LNCAP (cell line): Measurements from ENCODE around the gene SLC66A2.

Experiments
- TF ChIP-seq, protein P1 (sequence below): fragments of 450-650 bp; IDR thresholded peaks from 2 replicates; pipeline ENCODE4 v1.5.1; 2017; ENCODE audit warnings: mild to moderate bottlenecking

SLC66A2 gene

DNA sequence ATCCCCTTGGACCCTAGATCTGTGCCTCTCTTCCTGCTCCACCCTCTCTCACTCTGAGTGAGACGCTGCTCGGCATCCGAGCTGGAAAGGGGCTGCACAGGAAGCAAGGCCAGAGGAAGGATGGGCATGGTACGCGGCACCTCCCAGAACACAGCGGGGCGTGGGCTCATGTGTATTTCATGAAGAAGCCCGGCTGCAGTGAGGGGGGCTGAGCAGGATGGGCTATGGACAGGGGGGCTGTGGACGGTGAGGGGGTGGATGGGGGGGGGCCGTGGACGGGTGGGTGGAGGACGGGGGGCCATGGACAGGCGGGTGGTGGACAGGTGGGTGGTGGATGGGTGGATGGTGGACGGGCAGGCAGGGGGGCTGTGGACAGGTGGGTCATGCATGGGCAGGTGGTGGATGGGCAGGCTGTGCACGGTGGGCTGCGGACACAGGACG lies 28.5 kb downstream of the SLC66A2 start:
- TF ChIP-seq, protein P1, sequence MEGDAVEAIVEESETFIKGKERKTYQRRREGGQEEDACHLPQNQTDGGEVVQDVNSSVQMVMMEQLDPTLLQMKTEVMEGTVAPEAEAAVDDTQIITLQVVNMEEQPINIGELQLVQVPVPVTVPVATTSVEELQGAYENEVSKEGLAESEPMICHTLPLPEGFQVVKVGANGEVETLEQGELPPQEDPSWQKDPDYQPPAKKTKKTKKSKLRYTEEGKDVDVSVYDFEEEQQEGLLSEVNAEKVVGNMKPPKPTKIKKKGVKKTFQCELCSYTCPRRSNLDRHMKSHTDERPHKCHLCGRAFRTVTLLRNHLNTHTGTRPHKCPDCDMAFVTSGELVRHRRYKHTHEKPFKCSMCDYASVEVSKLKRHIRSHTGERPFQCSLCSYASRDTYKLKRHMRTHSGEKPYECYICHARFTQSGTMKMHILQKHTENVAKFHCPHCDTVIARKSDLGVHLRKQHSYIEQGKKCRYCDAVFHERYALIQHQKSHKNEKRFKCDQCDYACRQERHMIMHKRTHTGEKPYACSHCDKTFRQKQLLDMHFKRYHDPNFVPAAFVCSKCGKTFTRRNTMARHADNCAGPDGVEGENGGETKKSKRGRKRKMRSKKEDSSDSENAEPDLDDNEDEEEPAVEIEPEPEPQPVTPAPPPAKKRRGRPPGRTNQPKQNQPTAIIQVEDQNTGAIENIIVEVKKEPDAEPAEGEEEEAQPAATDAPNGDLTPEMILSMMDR = no peak

DNA sequence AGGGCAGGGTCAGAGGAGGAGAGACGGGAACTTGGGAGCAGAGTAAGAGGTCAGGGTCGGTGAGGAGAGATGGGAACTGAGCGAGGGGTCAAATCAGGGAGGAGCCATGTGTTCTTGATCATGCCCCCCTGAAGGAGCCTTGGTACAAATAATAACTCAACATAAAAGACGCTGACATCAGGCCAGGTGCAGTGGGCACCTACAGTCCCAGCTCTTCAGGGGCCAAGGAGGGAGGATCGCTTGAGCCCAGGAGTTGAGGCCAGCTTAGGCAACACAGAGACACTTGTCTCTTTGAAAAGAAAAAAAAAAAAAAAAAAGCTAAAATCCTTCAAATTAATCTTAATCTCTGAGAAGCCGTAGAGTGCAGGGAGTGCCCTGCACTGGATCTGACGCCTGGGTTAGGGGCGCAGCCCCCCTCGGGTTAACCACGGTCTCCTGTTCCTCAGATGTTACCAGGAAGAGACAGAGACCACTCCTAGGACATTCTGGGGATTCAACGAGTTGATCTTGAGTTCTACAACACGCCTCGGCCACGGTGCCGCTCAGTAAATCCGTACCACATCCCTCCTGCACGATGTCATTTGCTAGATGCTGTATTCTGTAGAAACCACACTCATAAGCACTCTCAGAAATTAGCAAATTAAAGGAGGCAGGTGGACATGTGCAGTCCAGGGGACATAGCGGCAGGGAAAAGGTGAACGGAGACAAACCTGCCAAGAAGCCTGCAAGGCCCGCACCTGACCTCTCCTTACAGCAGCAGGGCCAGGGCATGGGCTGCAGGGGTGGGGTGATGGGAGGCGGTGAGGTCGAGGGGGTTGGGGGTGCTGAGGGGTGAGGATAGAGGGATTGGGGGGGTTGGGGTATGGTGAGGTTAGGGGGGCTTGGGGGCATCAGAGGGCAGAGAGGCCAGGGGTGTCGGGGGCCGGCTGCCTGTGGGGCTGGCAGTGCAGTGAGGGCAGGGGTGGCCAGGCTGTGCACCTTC lies 29.2 kb downstream of the SLC66A2 start:
- TF ChIP-seq, protein P1 = no peak

DNA sequence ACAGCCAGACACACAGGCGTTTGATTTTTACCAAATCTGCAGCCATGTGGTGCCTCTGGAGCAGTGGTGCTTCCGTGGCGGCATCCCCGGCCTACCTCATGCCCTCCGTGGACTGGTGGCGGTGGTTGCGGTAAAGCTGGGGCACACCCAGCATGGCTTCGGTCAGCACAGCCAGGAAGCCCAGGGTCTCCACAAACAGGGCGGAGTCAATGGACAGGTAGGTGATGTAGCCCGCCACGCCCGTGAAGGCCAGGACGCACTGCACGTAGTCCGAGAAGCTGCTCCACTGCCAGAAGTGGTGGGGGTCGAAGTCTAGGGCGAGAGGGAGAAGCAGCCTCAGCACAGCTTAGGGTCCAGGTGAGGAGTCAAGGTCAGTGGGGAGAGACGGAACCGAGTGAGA lies 32.4 kb downstream of the SLC66A2 start:
- TF ChIP-seq, protein P1 = no peak

DNA sequence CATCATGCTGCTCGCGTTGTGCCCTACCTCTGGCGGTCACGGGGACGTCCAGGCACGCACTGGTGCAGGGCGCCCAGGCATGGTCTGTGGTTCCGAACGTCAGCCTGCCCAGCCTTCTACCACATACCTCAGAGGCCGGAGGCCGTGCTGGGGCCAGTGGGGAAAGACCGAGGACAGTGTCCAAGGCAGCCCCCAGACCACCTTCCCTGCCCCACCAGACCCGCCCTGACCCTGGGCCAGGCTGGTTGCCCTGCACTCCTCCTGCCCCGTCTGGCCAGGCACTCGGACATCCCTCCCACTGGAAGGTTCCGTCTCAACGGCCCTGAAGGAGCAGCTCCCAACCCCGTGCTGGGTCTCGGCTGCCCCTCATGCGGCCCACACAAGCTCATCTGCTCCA lies 32.8 kb downstream of the SLC66A2 start:
- TF ChIP-seq, protein P1 = no peak

GRCh38 chr18:79917853-79918614 lies 33.4 kb downstream of the SLC66A2 start:
- TF ChIP-seq, protein P1 = no peak

GRCh38 chr18:79917169-79917852 lies 34.1 kb downstream of the SLC66A2 start:
- TF ChIP-seq, protein P1 = no peak

- TF ChIP-seq, protein P1 = no peak
Observed at GRCh38 chr18:79916546-79917168, 34.8 kb downstream of the SLC66A2 start.
